Smooth muscle cell (in vitro differentiated cells): ENCODE results near the gene HOXC6. TPM values are rescaled to one million over a fixed set of nuclear protein-coding genes. Genes with fewer than 3 reads are reported as not detected.

ENCODE experiments used
- DNase-seq: peaks from one replicate; lab custom pipeline; 2025; ENCODE audit not compliant: unreplicated experiment; lab: John Stamatoyannopoulos, UW
- H2AFZ ChIP-seq: fragments of 200-600 bp; sonication (generic); 2 replicates; pipeline ENCODE4 v1.6.0; 2016; ENCODE audit warnings: antibody characterized with exemption, low read depth, mild to moderate bottlenecking
- H3F3A ChIP-seq: fragments of 200-600 bp; sonication (generic); 2 replicates; pipeline ENCODE4 v1.6.0; 2017; ENCODE audit warnings: antibody characterized with exemption, low read depth
- H3K27ac ChIP-seq: fragments of 200-600 bp; sonication (generic); 2 replicates; pipeline ENCODE4 v1.5.1; 2016; ENCODE audit warnings: low read depth, mild to moderate bottlenecking
- H3K27me3 ChIP-seq: fragments of 200-600 bp; sonication (generic); 2 replicates; pipeline ENCODE4 v1.6.1; 2016; ENCODE audit warnings: low read depth, mild to moderate bottlenecking
- H3K36me3 ChIP-seq: fragments of 200-600 bp; sonication (generic); 2 replicates; pipeline ENCODE4 v1.5.1; 2016; ENCODE audit warnings: low read depth
- H3K4me1 ChIP-seq: fragments of 200-600 bp; sonication (generic); 2 replicates; pipeline ENCODE4 v1.5.1; 2016; ENCODE audit warnings: low read depth
- H3K4me2 ChIP-seq: fragments of 200-600 bp; sonication (generic); 2 replicates; pipeline ENCODE4 v1.6.0; 2016; ENCODE audit warnings: mild to moderate bottlenecking
- H3K4me3 ChIP-seq: fragments of 200-600 bp; sonication (generic); 2 replicates; pipeline ENCODE4 v1.5.1; 2016; ENCODE audit warnings: mild to moderate bottlenecking
- H3K79me2 ChIP-seq: fragments of 200-600 bp; sonication (generic); 2 replicates; pipeline ENCODE4 v1.6.0; 2016; ENCODE audit warnings: low read depth, mild to moderate bottlenecking
- H3K9ac ChIP-seq: fragments of 200-600 bp; sonication (generic); 2 replicates; pipeline ENCODE4 v1.6.0; 2016; ENCODE audit warnings: low read depth
- H3K9me3 ChIP-seq: fragments of 200-600 bp; sonication (generic); replicated peaks from 2 replicates; pipeline ENCODE4 v1.5.1; 2016; ENCODE audit warnings: low read depth
- H4K20me1 ChIP-seq: fragments of 200-600 bp; sonication (generic); 2 replicates; pipeline ENCODE4 v1.6.0; 2016; ENCODE audit warnings: low read depth
- CTCF ChIP-seq: fragments of 200-600 bp; sonication (generic); IDR thresholded peaks from 2 replicates; pipeline ENCODE4 v1.5.1; 2017; ENCODE audit warnings: borderline replicate concordance, mild to moderate bottlenecking, antibody characterized with exemption; ENCODE audit not compliant: insufficient read depth, poor library complexity, severe bottlenecking
- WGBS: methylation state at CpG from one replicate; pipeline ENCODE4 v1.1.7; 2016; ENCODE audit warnings: low lambda C conversion rate; 5-methylcytosine and 5-hydroxymethylcytosine counted together
- polyA plus RNA-seq: library from polyadenylated mRNA; unstranded; fragments of >200 nt; fragmentation: Nextera tagmentation; extraction: Ambion mirVana; gene quantifications from 2 replicates; pipeline ENCODE4 v1.2.1, GENCODE V29; 2016
- total RNA-seq: library from RNA; depleted of rRNA; stranded (reverse); fragments of >200 nt; gene quantifications from 2 replicates; pipeline ENCODE4 v1.2.3, GENCODE V29; 2014

HOXC6 gene
- total and polyA plus RNA-seq, 2 experiments from 2014 or later: 3.1 to 12.3 TPM

- H3K9ac ChIP-seq: no peak overlapping the region
- H4K20me1 ChIP-seq: no peaks in the 10 kb centered on the region
- H3K79me2 ChIP-seq: no peaks in the 10 kb centered on the region
- no peak for DNase-seq
- H3K27me3 ChIP-seq: peaks cover 98% of the 10 kb centered on the region
- TF ChIP-seq CTCF: no peak
- H3K4me3 ChIP-seq: peak overlapping the region; percentile 49
- no peak overlapping the region for H2AFZ ChIP-seq
- H3K36me3 ChIP-seq: no peaks in the 10 kb centered on the region
- 9% methylated on average over 27 of the region's 51 CpGs for WGBS
- H3K4me1 ChIP-seq: peaks cover 3% of the 10 kb centered on the region
- no peaks in the 10 kb centered on the region for H3F3A ChIP-seq
- no peaks in the 10 kb centered on the region for H3K9me3 ChIP-seq
- H3K27ac ChIP-seq: no peak overlapping the region
- H3K4me2 ChIP-seq: peak overlapping the region; percentile 77
Observed at GRCh38 chr12:54009171-54010052, 18.8 kb upstream of the HOXC6 start.

GRCh38 chr12:54010053-54010971, 17.9 kb upstream of the HOXC6 start:
- Histone ChIP-seq H2AFZ (no peak overlapping the region), H4K20me1 (no peaks in the 10 kb centered on the region), H3K27me3 (peaks cover 98% of the 10 kb centered on the region), H3K4me2 (peak overlapping the region; percentile 77), H3K4me1 (peaks cover 3% of the 10 kb centered on the region), H3F3A (no peaks in the 10 kb centered on the region), H3K79me2 (no peaks in the 10 kb centered on the region), H3K9me3 (no peaks in the 10 kb centered on the region), H3K4me3 (peak overlapping the region; percentile 49), H3K36me3 (no peaks in the 10 kb centered on the region), H3K9ac (no peak overlapping the region), H3K27ac (no peak overlapping the region)
- no peak for DNase-seq
- WGBS: 30% methylated on average over 10 of the region's 10 CpGs
- TF ChIP-seq CTCF: no peak

GRCh38 chr12:54010972-54011664, 17.1 kb upstream of the HOXC6 start:
- H3K4me3 ChIP-seq: peak overlapping the region; percentile 49
- peaks cover 98% of the 10 kb centered on the region for H3K27me3 ChIP-seq
- H3K9me3 ChIP-seq: no peaks in the 10 kb centered on the region
- H3K79me2 ChIP-seq: no peaks in the 10 kb centered on the region
- H3K27ac ChIP-seq: no peak overlapping the region
- peak overlapping the region; percentile 71 for H3K4me2 ChIP-seq
- no peak for DNase-seq
- H3K9ac ChIP-seq: no peak overlapping the region
- TF ChIP-seq CTCF: no peak
- H3K4me1 ChIP-seq: peaks cover 3% of the 10 kb centered on the region
- H2AFZ ChIP-seq: no peak overlapping the region
- no peaks in the 10 kb centered on the region for H3F3A ChIP-seq
- WGBS: 15% methylated on average over 17 of the region's 17 CpGs
- no peaks in the 10 kb centered on the region for H3K36me3 ChIP-seq
- no peaks in the 10 kb centered on the region for H4K20me1 ChIP-seq
